DMS53 treated with DMSO at 0.1 percent for 48 hours (cell line): ENCODE results near the gene ATP11A.
A peak's percentile ranks its signal among the peaks of the same experiment; 100 is the strongest.
"Not testable (repeated sequence)": the region's sequence is repeated elsewhere in the genome, so short reads cannot be mapped to it uniquely, and the experiment has no call there.

Experiments
- DNase-seq: peaks from one replicate; lab custom pipeline; 2025; ENCODE audit not compliant: unreplicated experiment; lab: John Stamatoyannopoulos, UW

ATP11A gene

GRCh38 chr13:112836940-112837339, 147.1 kb downstream of the ATP11A start:
- no peak for DNase-seq

DNA sequence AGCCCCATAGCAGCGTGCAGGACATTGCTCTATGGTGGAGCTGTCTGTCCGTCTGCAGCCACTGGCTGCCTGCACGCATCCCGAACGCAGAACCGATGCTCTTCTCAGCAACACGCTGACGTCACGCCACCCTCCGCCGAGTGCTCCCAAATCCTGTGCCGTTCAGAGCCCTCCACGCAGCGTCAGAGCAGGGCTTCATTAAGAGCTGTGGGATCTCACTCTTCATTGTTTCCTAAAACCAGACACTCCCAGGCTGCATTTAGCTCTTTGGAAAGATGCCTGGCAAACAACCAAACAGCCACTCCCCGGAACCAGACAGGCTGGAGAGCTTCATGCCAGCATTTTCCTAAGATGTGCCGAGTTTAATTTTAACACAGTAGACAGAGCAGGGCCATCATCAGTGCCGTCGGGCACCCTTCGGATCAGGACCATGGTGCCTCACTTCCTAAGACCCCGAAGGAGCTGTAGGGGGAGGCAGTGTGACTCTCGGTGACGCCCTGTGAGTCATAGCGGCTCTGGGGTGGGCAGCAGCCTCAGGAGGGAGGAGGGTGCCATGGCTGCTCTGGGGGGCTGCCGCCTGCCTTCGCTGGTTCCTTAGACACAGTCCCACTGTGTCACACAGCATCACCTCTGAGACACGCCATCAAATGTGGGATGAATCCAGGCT, 147.7 kb downstream of the ATP11A start:
- DNase-seq: no peak

DNA sequence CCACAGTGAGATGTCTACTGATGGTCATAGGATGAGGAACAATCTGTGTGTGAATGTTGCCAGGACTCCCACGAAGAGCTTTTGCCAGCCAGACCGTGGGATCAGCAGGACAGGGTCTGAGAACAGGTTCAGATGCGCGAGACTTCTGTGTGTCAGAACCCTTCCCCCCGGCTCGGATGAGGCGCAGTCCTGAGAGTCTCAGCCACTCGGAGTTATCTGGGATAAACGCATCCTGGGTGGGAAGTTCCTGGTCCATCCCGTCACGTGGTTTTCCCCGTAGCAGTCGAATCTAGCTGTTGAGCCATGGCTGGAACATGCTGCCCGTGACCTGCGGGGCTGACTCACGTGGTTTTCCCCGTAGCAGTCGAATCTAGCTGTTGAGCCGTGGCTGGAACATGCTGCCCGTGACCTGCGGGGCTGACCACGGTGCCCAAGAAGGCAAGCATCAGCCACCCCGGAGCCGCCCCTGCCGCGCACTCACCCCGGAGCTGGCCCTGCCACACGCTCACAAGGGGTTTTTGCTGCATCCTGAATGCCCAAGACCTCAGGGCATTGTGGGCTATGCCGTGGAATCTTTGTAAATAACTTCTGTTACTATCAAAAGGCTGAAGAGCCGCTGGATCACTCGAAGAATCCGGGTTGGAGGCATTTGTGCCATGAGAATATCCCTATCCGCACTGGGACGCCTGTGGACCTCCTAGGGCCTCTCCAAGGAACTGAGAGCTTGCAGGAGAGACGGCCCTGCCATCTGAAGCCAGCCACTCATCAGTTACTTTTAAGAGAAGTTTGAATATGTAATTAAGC, 148.4 kb downstream of the ATP11A start:
- no peak for DNase-seq

- DNase-seq: no peak
Observed at GRCh38 chr13:112838842-112839117, 148.9 kb downstream of the ATP11A start.

DNA sequence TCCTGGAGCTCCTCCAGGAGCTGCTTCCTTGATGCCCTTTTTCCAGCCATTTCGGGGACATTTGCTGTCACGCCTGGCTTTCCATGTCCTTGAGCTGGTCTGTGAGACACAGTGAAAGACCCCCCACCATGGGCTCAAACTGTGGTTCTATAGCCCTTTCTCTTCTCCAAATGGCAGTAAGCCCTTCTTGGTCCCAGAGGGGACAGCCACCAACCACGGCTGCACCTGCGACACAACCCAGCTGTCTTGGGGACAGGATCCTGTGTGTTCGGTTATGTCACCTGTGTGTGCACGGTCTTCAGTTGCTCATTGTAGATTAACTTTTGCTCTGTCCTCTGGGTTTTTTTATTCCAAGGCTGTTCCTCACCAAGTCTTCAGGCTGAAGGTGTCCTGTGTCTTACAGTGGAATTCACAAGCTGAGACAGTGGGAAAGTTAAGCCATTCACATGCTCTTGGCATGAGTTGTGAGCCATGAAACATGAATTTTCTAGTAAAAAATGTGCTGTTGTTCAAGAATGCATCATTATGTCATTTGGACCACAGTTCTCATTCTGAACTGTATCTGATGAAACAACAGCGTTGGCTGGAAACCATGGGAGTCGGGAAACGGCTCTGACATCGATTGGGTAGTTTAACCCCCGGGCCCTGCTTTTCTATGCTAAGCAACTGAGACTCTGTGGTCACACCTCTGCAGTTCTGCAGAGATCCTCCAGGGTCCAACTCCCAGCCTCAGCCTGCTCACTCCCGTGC, 149.7 kb downstream of the ATP11A start:
- DNase-seq: no peak

- DNase-seq: no peak
Observed at GRCh38 chr13:112840472-112841302, 150.8 kb downstream of the ATP11A start.

- DNase-seq: not testable (repeated sequence)
Observed at GRCh38 chr13:112841303-112842015, 151.6 kb downstream of the ATP11A start.

DNA sequence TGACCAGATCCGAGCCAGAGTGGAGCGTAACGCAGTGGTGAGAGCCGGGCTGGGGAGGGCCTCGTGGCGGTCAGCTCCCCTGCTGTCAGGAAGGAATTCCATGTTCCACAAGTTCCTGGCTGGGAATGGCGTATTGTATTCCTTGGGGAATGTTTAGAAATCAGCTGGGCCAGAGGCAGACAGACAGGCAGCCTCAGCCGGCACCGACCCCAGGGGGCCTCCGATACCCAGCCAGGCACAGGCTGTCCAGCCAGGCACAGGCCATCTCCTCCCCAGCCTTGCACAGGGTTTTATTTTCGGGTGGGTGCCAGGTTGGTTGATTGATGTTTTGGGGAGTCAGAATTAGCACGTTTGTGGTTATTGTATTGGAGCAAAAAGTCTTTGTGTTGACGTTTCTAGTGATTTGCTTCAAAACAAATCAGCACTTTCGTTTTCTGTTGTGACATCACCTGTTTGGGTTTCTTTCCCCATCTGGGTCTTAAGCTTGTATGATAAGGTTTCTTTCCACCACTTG, 152.6 kb downstream of the ATP11A start:
- no peak for DNase-seq

GRCh38 chr13:112842931-112843391, 153.1 kb downstream of the ATP11A start:
- no peak for DNase-seq

GRCh38 chr13:112843392-112844111, 153.7 kb downstream of the ATP11A start:
- no peak for DNase-seq

GRCh38 chr13:112844411-112844810, 154.6 kb downstream of the ATP11A start:
- DNase-seq: no peak

DNA sequence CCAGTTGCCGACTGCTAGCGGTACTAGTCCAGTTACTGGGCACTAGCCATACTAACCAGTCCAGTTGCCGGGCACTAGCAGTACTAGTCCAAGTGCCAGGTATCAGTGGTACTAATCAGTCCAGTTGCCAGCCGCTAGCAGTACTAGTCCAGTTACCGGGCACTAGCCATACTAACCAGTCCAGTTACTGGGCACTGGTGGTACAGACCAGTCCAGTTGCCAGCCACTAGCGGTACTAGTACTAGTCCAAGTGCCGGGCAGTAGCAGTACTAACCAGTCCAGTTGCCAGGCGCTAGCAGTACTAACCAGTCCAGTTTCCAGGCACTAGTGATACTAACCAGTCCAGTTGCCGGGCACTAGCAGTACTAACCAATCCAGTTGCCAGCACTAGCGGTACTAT, 155.0 kb downstream of the ATP11A start:
- no peak for DNase-seq

GRCh38 chr13:112845511-112846144, 155.8 kb downstream of the ATP11A start:
- DNase-seq: no peak

DNA sequence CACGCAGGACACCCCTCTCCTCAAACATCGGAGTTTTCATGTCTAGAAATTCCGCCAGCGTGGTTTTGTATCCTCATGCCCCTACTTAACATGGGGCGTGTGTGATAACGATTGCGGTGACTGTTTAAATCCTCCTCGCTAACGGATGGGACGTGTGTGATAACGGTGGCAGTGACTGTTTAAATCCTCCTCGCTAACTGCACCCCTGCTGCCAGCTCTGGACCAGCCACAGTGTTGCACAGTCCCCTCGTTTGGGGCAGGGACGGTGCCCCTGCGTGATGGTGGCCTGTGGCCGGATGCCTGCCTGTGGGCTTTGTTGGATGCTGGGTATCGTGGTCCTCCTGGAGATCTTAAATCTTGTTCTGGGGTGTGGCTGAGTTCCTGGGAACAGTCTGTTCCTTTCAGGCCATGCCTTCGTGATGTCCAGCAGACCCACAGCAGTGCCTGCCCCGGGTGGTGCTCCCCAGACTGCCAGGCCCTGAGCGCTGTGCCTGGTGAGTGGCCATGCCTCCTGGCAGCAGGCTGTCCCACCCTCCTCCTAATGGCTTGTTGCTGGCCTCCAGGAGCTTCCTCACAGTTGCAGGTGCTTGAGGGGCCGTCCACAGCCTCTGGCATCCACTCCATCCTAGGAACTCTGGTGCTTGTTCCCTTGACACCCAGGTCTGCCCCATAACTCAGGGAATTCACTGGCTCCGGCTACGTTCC, 156.7 kb downstream of the ATP11A start:
- DNase-seq: no peak

DNA sequence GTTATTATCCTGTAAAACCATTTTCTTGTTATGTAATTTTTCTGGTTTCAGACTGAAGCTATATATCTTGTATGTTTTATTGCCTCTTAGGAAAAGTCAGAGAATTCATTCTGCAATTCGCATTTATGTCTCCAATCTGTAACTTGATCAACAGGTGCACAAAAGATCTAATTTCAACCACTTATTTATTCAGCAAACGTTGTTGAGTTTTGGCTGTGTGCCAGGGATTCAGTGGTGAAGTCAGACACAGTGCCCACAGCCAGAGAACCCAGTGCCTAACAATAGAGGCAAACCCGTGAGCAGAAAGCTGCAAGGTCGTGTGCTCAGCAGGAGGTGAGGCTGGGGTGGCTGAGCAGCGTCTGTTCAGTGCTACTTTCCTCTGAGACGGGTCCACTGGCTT, 159.7 kb downstream of the ATP11A start:
- peak; percentile 57 for DNase-seq

- no peak for DNase-seq
Observed at GRCh38 chr13:112850273-112850672, 160.4 kb downstream of the ATP11A start.

DNA sequence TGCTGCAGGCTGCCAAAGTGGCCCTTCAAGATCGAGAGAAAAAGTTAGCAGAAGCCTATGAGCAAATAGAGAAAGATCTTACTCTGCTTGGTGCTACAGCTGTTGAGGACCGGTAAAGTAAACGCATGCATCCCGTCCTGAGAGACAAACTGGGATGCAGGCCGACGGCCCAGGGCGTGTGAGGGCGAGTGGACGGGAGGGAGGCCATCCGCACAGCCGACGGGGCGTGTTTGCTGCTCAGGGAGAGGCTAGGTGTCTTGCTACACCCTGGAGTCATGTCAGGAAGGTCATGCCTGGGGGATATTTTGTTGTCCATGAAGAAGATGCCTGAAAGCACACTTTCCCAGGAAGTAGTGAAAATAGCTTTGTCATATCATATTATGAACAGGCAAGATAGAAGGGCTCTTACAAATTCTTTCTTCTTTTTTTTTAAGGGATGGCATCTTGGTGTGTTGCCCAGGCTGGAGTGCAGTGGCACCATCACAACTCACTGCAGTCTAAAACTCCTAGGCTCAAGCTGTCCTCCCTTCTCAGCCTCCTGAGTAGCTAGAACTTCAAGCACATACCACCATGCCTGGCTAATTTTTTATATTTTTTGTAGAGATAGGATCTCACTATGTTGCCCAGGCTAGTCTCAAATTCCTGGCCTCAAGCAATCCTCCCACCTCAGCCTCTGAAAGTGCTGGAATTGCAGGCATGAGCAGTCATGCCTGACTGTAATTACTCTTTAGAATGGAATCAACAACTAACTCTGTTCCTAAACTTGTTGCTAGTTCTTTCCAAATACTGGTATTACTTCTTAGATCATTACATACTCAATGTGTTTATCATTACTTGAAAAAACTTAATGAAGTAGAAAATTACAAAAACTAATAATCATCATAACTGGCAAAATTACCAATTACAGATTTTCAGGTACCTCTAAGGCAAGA, 161.5 kb downstream of the ATP11A start:
- DNase-seq: no peak
